ENCODE results near the gene DDX19B.

DNA sequence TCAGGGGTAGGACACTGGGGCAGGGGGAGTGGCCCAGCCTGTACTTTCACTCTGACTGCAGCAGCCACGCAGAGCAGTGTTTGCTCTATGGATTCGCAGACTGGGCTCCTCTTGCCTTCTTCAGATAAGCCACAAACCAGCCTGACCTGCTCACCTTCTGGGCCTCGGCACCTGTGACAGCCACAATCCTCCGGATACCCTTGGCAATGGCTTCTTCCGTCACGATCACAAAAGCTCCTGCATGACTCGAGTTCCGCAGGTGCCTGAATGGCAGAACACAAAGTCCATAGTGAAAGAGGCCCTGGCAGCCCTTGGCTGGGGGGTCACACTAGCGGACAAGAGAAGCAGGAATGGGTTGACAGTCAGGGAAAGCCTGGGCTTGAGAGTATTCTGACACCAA, 43.4 kb upstream of the DDX19B start:
- TF ChIP-seq POLR2A (IDR thresholded peaks at IDR 0.05) (no peak), CTCF (IDR thresholded peaks at IDR 0.05) (no peak)

All from ovary (tissue), 3 donors.